ENCODE data around the gene SRD5A3.

- TF ChIP-seq CTCF (IDR thresholded peaks at IDR 0.05) (no peak), POLR2A (IDR thresholded peaks at IDR 0.05) (no peak)
These were observed 61.1 kb downstream of the SRD5A3 start for GRCh38 chr4:55407119-55407518.
